Subcutaneous adipose tissue (tissue), 4 donors: ENCODE data around the gene LHX4. TPM values are rescaled to one million over a fixed set of nuclear protein-coding genes. Genes with fewer than 3 reads are reported as not detected.

ENCODE experiments used
- total RNA-seq, 4 donors: library from RNA; depleted of rRNA; stranded (reverse); fragments of >200 nt; gene quantifications; one replicate each; pipeline ENCODE4 v1.1.0, GENCODE V29; 2016
- TF ChIP-seq, protein P1 (sequence below): fragments of 450-650 bp; IDR thresholded peaks from one replicate; pipeline ENCODE4 v1.5.1; 2016; ENCODE audit warnings: low read depth, mild to moderate bottlenecking, control low read depth, antibody characterized with exemption, moderate library complexity

The LHX4 gene
- total RNA-seq, 4 donors from 2014 or later: under 0.01 TPM; not detected in 3

DNA sequence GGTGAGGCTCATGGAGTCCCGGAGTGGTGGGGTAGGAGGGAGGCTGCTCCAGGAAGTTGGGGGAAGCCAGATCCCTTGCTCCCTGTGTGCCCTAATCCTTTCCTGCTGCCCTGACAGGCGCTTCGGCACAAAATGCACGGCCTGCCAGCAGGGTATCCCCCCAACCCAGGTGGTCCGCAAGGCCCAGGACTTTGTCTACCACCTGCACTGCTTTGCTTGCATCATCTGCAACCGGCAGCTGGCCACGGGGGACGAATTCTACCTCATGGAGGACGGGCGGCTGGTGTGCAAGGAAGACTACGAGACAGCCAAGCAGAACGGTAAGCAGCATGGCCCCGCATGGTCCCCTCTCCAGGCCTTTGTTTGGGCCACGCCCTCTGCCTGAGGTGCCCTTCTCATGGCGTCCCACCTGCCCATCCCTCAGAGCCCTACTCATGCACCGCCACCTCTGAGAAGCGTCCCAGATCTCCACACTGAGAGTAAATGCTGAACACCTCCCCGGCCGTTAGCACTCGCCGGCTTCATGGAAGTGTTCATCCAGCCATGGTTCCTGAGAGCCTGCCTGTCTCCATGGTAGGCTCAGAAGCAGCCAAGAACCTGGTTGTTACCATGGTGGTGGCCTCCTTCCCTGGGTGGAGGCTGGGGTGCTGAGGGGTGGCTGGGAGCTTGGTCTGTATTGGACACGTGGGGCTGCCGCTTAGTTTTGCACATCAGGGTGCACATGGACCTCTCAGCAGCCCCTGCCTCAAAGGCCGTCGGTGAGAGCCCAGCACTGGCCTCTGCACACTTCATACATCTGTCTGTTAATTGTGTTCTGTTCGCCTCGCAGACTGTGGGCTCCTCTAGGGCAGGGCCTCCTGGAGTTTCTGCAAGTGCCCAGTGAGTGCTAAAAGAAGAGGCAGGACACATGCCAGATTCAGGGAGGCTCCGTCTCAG lies 36.5 kb downstream of the LHX4 start:
- TF ChIP-seq, protein P1, sequence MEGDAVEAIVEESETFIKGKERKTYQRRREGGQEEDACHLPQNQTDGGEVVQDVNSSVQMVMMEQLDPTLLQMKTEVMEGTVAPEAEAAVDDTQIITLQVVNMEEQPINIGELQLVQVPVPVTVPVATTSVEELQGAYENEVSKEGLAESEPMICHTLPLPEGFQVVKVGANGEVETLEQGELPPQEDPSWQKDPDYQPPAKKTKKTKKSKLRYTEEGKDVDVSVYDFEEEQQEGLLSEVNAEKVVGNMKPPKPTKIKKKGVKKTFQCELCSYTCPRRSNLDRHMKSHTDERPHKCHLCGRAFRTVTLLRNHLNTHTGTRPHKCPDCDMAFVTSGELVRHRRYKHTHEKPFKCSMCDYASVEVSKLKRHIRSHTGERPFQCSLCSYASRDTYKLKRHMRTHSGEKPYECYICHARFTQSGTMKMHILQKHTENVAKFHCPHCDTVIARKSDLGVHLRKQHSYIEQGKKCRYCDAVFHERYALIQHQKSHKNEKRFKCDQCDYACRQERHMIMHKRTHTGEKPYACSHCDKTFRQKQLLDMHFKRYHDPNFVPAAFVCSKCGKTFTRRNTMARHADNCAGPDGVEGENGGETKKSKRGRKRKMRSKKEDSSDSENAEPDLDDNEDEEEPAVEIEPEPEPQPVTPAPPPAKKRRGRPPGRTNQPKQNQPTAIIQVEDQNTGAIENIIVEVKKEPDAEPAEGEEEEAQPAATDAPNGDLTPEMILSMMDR: no peak

DNA sequence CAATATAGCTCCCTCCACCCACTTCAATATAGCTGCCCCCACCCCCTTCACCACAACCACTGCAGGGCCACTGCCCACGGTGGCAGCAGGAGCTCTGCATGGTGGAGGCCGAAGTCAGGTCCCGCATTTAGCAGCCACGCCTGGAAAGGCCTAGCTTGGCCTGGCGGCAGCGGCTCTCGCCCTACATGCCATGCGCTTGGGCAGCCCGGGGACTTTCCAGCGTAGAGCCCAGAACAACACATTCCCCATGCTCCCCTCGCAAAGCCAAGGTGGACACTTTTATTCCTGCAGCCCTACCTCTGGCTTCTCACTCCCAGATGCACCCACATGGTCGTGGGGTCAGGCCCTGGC lies 37.1 kb downstream of the LHX4 start:
- TF ChIP-seq, protein P1: no peak

- TF ChIP-seq, protein P1: no peak
These were observed 37.9 kb downstream of the LHX4 start for GRCh38 chr1:180267761-180268555.

- TF ChIP-seq, protein P1: no peak
These were observed 38.6 kb downstream of the LHX4 start for GRCh38 chr1:180268556-180269075.

- TF ChIP-seq, protein P1: no peak
These were observed 39.8 kb downstream of the LHX4 start for GRCh38 chr1:180269645-180270529.

GRCh38 chr1:180270530-180271271 lies 40.6 kb downstream of the LHX4 start:
- TF ChIP-seq, protein P1: no peak
